Left colon (tissue), 2 donors: ENCODE results near the gene MEF2A. TPM values are rescaled to one million over a fixed set of nuclear protein-coding genes. Genes with fewer than 3 reads are reported as not detected.
A peak's percentile ranks its signal among the peaks of the same experiment; 100 is the strongest.
"Not testable (repeated sequence)": the region's sequence is repeated elsewhere in the genome, so short reads cannot be mapped to it uniquely, and the experiment has no call there.

ENCODE experiments used
- ATAC-seq: fragments of 200-7000 bp; cut with Tn5 transposase; one replicate; pipeline ENCODE4 v1.9.1; 2020; ENCODE audit warnings: mild to moderate bottlenecking, moderate library complexity
- DNase-seq, 2 donors: peaks; one replicate each; pipeline ENCODE4 v3.0.0-alpha.2; 2020
- intact Hi-C, 2 donors: fragments of 100-400 bp; cut with DNase I in 1 of 2; cut with micrococcal nuclease in 1 of 2; formaldehyde crosslinking; loops; one replicate each; pipeline versions ENCODE4 v1.11.2 to v1.14.0; 2022; cut with DNase I, micrococcal nuclease
- total RNA-seq, 2 donors: library from RNA; stranded (reverse); fragmentation: NEBNext Ultra II Directional; extraction: Animal tissue kit (Norgen Biotek cat#: 25700); gene quantifications; one replicate each; pipeline ENCODE4 v1.2.1, GENCODE V29; 2021
- donor health status: DM: no; HTN: no; CAD: no.
- donor health status: DM: yes; HTN: yes; CAD: no.

The MEF2A gene
- total RNA-seq, 2 donors from 2014 or later: 35.3 to 40.5 TPM

DNA sequence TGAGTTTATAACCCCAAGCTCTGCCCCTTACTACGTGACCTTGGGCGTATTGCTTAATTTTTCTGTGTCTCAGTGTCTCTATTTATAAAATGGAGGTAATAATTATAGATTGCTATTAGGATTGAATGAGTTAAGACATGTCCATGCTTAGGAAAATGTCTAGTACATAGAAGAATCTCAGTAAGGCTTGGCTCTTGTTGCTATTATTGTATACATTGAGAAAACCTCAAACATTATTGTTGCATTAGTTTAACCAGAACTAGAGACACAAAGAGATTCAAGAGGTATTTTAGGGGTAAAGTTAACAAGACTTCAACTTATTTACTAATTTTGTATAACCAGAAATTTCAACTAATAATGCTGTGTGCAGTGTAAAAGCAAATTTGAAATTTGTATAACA, 66.7 kb downstream of the MEF2A start:
- intact Hi-C loops: no loop called here
- ATAC-seq (no peak), DNase-seq (no peak)

DNA sequence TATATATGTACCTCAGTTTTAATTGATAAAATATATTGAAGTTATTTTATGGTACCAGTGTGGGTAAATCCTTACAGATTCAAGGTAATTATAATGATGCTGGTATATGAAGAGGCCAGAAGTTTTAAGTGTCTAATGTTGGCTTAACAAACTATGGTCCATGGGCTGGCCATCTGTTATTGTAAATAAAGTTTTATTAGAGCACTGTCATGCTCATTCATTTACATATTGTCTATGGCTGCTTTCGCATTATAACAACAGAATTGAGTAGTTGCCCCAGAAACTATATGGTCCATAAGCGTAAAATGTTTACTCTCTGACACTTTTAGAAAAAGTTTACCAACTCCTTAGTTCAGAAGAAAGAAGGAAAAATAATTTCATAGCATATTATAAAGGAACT, 67.9 kb downstream of the MEF2A start:
- no peak for ATAC-seq
- DNase-seq: no peak
- intact Hi-C loops: no loop called here

DNA sequence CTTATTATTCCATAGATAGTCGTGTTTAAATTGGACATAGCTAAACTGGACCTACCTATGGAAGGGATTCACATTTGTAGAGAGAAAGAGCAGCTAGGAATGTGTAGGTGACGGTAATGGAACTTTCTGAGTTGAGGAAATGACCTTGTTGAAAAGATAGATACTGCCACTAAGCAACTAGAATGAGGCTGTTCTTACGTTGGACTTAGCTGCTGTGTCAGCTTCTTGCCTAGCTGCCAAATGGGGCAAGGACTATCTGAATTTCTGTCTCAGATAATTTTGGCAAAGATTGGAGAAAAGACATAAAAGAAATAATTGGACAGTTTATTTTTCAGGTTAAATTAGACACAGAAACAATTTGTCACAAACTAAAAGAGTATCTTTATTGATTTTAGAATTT, 68.8 kb downstream of the MEF2A start:
- no peak for DNase-seq
- ATAC-seq: no peak
- intact Hi-C loops: no loop called here

DNA sequence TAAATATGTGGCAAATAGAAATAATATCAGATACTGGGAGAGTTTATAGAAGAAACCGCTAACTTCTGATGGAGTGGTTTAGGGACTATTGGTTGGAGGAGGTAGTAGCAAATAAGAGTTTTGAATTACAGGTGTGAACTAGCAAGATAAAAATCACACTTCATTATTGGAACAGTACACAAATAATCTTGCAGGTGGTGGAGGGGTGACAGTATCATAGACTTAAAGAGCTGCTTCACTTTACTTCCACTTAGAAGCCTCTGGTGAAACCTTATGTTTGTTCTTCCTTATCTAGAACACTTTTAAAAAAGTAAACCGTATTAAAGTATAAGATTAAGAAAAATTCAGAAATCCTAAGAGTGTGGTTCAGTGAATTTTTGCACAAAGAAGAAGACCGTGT, 69.4 kb downstream of the MEF2A start:
- ATAC-seq (no peak), DNase-seq (no peak)
- intact Hi-C loops: no loop called here

DNA sequence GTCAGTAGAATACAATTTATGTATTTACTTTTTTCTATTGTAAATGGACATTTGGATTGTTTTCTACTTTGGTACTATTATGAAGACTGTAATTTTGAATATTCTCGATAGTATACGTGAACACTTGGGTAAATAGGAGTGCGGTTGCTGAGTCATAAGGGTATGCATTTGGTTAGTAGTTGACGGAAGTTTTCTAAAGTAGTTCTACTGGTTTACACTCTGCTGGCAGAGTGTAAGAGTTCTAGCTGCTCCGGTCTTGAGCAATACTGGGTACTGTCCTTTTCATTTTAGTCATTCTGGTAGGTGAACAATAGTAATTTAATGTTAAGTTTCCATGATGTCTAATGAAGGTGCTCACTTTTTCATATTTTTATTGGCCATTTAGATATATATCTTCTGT, 70.0 kb downstream of the MEF2A start:
- DNase-seq (no peak), ATAC-seq (no peak)
- intact Hi-C loops: no loop called here

DNA sequence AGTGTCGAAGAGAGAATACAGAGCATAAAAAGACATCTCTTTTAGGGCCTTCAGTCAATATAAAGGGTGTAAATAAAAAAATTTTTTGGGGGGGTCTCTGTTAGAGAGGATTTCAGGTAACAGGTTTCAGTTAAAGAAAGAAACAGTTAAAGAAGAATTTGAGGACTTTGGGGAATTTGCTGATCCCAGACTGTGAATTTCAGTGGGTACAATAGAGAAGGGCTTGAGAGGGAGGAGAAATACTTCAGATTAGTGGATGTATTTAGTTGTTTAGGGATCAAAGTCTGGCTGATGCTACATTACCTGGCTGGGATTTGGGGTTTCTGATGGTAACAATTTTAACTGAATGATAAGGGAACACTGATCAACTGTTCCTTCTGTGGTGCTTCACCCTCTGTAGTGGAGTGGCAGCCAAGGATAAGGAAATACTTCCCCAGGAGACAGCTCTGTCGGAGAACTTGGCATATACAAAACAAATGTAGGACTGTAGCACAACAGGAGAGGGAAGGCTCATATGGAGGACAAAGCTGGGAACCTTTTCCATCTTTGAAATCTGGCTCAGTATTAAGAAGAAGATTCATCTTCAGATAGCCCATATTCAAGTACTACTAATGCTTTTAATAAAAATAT, 79.2 kb downstream of the MEF2A start:
- intact Hi-C loops: no loop called here
- ATAC-seq: no peak

DNA sequence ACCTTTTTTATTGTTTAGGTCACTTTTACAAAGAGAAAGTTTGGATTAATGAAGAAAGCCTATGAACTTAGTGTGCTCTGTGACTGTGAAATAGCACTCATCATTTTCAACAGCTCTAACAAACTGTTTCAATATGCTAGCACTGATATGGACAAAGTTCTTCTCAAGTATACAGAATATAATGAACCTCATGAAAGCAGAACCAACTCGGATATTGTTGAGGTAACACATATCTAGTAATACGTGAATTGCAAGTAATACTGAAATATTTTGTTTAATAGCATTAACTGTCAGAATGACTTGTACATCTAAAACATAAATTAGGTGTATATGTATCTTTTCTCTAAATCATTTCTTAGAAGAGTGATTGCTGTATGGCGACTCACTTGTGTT, 79.8 kb downstream of the MEF2A start:
- intact Hi-C loops: no loop called here
- DNase-seq (no peak), ATAC-seq (no peak)

More for the DNA sequence above, 79.2 kb downstream of the MEF2A start:
- no peak for DNase-seq

DNA sequence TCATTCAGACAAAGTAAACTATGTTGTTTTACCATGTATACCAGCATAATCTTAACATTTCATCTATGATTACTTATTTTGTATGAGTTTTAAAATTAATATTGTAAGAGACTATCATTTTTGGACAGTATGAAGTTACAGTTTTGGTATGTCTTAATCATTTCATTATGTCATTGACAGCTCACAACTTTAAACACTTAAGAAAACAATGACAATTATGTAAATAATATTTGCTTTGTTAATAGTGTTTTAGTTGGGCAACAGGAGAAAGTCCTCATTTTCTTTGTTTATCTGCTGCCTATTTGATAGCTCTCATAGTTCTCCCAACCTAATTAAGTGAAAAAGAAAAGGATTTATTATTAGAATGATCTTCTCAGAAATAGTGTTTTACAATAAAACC, 80.2 kb downstream of the MEF2A start:
- intact Hi-C loops: no loop called here
- ATAC-seq (no peak), DNase-seq (no peak)

DNA sequence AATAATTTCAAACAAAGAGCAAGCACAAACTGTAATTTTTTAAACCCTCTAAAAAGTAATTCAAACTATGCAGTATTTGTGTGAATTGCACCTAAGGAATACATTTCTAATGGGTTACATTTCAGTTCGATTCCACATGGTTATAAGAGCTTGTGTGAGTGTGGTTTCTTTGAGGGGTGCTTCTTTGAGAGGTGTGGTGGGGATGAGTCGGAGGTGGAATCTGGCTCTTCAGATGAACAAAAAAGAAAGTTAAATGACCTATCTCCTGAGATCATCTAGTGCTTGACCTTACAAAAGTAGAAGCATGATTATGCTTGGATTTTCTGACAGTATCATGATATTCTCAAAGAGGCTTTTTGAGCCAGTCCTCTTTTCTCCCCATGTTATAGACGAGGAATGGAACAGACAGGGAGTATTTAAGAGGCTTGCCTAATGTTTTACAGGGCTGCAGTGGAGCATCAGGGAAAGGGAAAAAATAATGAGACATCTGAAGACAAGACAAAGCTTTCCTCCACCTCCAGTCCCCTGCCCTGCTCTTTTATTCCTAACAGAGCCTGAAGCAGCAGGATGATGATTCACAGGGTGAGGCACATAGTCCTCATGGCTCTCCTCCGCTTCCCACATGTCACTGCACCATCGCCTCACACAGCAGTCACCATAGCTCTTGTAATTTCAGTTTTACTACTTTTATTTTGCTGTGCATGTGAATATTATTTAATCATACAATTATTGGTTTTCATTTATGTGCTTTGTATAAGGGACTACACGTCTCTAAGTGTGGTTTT, 85.4 kb downstream of the MEF2A start:
- DNase-seq (no peak), ATAC-seq (no peak)
- intact Hi-C loops: no loop called here

DNA sequence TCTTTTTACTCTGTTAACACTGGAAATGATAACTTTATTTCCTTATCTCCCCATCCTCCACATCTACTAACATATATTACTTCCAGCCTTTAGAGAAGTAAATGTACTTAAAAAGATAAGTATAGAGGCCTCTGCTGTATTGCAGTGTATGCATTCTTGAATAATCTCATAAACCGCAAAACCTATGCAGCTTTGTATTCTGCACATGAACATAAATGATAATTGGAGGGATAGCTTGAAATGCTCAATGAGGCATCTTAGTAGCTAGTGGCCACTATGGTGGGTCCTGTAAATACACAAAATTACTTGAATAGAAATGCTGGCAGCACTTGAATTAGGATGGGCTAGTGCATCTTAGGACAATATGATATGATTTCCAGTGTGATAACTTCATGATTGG, 90.4 kb downstream of the MEF2A start:
- DNase-seq: no peak
- ATAC-seq: no peak

DNA sequence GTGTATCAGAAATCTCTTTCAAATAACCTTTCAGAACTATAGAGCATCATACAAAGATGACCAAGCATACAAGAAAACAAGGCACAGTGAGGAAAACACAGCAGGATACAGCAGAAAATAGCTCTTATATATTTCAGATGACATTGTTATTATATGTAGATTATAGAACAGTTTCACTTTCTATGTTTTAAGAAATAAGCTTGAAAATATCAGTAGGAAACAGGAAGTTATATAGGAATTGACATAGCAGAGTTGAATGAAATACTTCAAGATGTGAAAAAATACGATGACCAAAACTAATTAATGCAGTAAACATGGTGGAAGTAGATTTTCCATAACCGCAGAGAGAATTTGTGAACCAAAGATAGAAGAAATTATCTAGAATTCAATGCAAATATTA, 92.2 kb downstream of the MEF2A start:
- intact Hi-C loops: no loop called here
- DNase-seq (no peak), ATAC-seq (no peak)

More for the DNA sequence above, 90.4 kb downstream of the MEF2A start:
- intact Hi-C loops: no loop called here

DNA sequence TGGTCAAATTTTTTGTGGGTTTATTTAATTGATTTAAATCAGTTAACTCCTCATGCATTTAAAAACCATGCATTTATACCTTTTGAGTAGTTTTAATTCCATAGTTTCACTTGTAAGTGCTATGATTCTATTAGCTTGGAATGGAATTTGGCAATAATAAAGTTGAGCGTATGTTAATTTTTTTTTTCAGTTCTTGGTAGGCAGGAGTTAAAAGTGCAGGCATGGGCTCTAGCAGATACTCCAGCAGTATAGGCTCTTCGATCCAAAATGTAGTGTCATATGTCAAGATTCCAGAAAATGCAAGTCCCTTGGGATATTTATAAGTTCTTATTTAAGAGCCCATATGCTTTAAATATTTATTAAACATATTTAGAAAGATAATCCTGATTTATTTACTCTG, 97.1 kb downstream of the MEF2A start:
- ATAC-seq (no peak), DNase-seq (no peak)
- intact Hi-C loops: no loop called here

DNA sequence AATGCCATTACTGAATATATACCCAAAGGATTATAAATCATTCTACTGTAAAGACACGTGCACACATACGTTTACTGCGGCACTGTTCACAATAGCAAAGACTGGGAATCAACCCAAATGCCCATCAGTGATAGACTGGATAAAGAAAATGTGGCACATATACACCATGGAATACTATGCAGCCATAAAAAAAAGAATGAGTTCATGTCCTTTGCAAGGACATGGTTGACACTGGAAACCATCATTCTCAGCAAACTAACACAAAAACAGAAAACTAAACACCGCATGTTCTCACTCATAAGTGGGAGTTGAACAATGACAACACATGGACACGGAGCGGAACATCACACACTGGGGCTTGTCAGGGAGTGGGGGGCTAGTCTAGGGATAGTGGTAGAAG, 100.3 kb downstream of the MEF2A start:
- ATAC-seq, intact Hi-C loops, DNase-seq: not testable (repeated sequence)

DNA sequence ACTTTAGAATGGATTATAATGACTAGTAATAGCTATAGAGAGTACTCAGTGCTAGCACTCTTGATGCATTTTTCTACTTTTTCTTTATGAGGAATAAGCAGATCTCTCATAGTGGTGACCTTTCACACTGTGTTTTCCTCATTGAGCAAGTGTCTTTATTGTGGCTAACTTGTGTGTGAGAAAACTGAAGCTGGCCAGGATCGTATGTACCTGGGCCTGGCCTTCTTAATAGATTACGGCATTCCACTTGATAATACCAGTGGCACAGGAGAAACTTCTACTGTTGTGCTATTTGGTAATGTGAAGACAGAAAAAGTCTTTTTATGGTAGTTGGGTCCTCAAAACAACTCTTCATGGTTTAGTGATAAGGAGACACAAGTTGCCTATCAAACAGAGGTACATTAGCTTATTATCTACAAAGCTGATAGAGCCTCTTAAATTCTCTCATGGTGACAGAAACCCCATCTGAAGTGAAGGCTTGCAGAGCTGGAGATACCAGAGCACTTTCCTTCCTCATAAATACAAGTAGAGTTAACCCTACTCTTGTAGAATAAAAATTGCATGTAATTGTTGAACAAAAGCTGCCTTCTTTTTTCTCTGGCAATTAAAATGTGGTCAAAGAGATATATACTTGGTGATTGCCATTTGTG, 102.9 kb downstream of the MEF2A start:
- intact Hi-C loops: no loop called here
- ATAC-seq: no peak
- DNase-seq: no peak

DNA sequence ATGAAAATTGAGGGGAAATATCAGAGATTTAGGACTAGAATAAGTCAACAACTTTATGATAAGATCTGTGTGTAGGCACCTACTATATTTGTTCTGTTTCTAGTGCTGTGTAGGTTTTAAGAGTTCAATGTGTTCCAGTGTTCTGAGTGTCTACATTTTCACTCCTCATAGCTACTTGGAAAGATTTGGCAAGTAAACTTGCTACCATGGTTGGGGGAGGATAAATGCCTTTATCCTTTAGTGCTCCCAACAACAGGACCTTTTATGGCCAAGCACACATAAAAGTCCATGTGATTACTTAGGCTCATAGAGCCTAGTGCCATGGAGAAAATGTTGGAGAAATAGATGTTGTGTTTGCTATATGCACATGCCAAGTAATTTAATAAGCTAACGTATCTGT, 103.5 kb downstream of the MEF2A start:
- peak; percentile 32 for ATAC-seq
- DNase-seq: no peak
- intact Hi-C loops: no loop called here

DNA sequence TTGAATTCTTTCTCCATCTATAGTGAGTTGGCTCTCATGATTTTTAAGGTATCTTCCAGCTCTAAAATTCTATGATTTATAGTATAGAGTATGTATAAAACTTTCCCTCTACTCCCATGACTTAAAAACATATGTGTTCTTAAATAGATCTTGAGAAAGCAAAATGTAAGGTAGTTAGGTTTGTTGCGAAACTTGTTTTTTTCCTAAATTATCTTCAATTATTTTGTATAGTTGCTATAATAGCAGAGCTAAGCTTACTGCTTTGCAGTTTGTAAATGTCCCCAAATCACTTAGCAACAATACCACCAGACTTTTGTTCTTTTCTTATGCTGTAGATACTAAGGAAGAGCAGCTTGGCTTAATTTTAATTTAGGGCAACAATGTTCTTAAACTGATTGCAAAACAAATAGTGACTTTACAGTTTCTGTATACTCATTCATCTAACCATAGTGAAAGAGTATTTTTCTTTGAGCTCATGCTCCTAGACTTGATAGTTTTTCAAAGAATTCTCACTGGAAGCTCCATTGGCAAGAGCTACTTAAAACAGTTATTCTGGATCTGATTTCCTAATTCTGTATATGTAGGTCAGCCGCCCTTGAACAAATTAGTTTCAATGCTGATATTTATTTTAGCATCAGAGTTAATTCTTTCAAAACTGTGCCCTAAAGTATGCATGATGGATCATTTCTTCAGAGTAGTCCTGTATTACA, 106.3 kb downstream of the MEF2A start:
- ATAC-seq: no peak
- DNase-seq: no peak
- intact Hi-C loops: no loop called here

DNA sequence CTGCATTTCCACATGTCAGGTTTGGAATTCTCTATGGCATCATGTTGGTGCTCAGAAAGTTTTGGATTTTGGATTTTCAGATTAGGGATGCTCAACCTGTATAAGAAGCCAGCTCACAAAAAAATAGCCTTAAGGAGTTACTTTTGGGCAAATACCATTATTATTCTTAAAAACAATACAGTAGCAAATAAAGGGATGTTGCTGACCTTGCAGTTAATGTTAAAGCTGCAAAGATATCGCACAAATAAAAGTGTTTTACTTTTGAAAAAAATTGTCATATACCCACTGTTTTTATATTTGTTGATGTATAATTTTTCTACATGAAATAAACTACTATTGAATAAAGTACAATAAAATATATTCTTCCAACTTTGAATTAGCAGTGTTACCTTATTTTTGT, 107.3 kb downstream of the MEF2A start:
- intact Hi-C loops: no loop called here

DNA sequence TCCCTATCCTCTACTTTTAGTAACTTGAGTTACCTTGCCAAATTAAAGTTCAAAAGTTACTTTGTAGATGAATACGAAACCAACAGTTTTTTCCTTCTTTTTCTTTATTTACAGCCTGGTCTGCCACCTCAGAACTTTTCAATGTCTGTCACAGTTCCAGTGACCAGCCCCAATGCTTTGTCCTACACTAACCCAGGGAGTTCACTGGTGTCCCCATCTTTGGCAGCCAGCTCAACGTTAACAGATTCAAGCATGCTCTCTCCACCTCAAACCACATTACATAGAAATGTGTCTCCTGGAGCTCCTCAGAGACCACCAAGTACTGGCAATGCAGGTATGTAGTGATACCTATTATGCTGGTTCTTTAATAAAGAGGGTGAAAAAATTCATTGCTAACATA, 108.5 kb downstream of the MEF2A start:
- DNase-seq (no peak), ATAC-seq (no peak)
- intact Hi-C loops: no loop called here

More for the DNA sequence above, 107.3 kb downstream of the MEF2A start:
- DNase-seq (no peak), ATAC-seq (no peak)

DNA sequence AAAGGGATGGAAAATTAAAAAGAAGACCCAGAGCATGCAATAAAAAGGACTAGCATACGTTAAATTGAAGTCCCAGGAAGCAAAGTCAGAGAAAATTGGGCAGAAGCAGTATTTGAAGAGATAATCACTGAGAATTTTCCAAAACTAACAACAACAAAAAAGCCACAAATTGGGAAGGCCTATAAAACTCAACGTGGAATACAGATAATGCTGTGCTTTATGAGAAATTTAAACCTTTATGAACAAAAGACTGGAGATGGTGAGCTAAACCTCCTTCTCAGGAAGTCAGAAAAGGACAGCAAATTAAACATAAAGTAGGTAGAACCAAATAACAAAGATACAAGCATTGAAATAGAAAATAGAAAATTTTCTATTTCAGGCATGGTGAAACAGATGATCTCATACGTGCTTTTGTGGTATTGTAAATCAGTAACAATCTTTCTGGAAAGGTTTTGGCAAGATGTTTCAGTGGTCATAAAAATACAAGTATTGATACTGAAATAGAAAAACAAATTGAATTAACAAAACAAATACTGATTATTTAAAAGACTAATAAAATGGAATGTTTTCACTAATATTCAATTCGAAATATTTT, 111.9 kb downstream of the MEF2A start:
- intact Hi-C loops: no loop called here
- ATAC-seq: no peak
- no peak for DNase-seq
